Esophagus muscularis mucosa (tissue), 4 donors: ENCODE measurements around the gene OVCA2. TPM values are rescaled to one million over a fixed set of nuclear protein-coding genes. Genes with fewer than 3 reads are reported as not detected.
A peak's percentile ranks its signal among the peaks of the same experiment; 100 is the strongest.

Experiments
- DNase-seq: peaks from one replicate; pipeline ENCODE4 v3.0.0-alpha.2; 2017; ENCODE audit errors: extremely low spot score
- H3K27ac ChIP-seq, 4 donors: fragments of 200-600 bp; sonication (generic); replicated peaks in 1 of 4; 1 replicate in 3 of 4; 2 replicates in 1 of 4; pipeline ENCODE4 v1.5.1; 2016 to 2019; ENCODE audit warnings: mild to moderate bottlenecking in 1 of 4
- H3K27me3 ChIP-seq, 4 donors: fragments of 200-600 bp; sonication (generic); one replicate each; pipeline versions ENCODE4 v1.5.1 to v1.6.0; 2016 to 2019
- H3K36me3 ChIP-seq, 4 donors: fragments of 200-600 bp; sonication (generic); one replicate each; pipeline ENCODE4 v1.5.1; 2016 to 2019
- H3K4me1 ChIP-seq, 4 donors: fragments of 200-600 bp; sonication (generic); one replicate each; pipeline ENCODE4 v1.5.1; 2016 to 2019
- H3K4me3 ChIP-seq, 4 donors: fragments of 200-600 bp; sonication (generic); 1 replicate in 2 of 4; 2 replicates in 2 of 4; pipeline ENCODE4 v1.5.1; 2016 to 2019; ENCODE audit warnings: mild to moderate bottlenecking in 4 of 4, moderate library complexity in 1 of 4
- H3K9me3 ChIP-seq, 4 donors: fragments of 200-600 bp; sonication (generic); 1 replicate in 3 of 4; 2 replicates in 1 of 4; pipeline ENCODE4 v1.5.1; 2016 to 2019
- CTCF ChIP-seq, 3 experiments: fragments of 200-600 bp in 2 of 3; fragments of 450-650 bp in 1 of 3; sonication (generic) in 2 of 3; IDR thresholded peaks; one replicate each; pipeline ENCODE4 v1.5.1; 2017 to 2019; ENCODE audit warnings: antibody characterized with exemption in 3 of 3, mild to moderate bottlenecking in 2 of 3, moderate library complexity in 1 of 3
- EP300 ChIP-seq: sonication (generic); formaldehyde crosslinking; IDR thresholded peaks from one replicate; pipeline ENCODE4 v1.6.1; 2017; ENCODE audit warnings: antibody characterized with exemption
- POLR2A ChIP-seq: fragments of 450-650 bp; IDR thresholded peaks from one replicate; pipeline ENCODE4 v1.6.1; 2017; ENCODE audit warnings: antibody characterized with exemption, moderate library complexity, mild to moderate bottlenecking, low read depth
- POLR2AphosphoS5 ChIP-seq, 2 donors: sonication (generic); formaldehyde crosslinking; IDR thresholded peaks; one replicate each; pipeline ENCODE4 v1.6.1; 2017; ENCODE audit warnings: antibody characterized with exemption in 2 of 2
- WGBS: methylation state at CpG from one replicate; pipeline ENCODE4 v1.1.5; 2018; 5-methylcytosine and 5-hydroxymethylcytosine counted together
- intact Hi-C: fragments of 100-400 bp; cut with DNase I; formaldehyde crosslinking; loops from one replicate; pipeline ENCODE4 v1.15.1; 2023
- total RNA-seq, 4 donors: library from RNA; depleted of rRNA; stranded (reverse); fragments of >200 nt; gene quantifications; one replicate each; pipeline versions ENCODE4 v1.1.0 to v1.2.1, GENCODE V29; 2016

OVCA2 gene
- total RNA-seq, 4 donors from 2014 or later, result 34.9 to 38.9 (median 38.0) TPM

DNA sequence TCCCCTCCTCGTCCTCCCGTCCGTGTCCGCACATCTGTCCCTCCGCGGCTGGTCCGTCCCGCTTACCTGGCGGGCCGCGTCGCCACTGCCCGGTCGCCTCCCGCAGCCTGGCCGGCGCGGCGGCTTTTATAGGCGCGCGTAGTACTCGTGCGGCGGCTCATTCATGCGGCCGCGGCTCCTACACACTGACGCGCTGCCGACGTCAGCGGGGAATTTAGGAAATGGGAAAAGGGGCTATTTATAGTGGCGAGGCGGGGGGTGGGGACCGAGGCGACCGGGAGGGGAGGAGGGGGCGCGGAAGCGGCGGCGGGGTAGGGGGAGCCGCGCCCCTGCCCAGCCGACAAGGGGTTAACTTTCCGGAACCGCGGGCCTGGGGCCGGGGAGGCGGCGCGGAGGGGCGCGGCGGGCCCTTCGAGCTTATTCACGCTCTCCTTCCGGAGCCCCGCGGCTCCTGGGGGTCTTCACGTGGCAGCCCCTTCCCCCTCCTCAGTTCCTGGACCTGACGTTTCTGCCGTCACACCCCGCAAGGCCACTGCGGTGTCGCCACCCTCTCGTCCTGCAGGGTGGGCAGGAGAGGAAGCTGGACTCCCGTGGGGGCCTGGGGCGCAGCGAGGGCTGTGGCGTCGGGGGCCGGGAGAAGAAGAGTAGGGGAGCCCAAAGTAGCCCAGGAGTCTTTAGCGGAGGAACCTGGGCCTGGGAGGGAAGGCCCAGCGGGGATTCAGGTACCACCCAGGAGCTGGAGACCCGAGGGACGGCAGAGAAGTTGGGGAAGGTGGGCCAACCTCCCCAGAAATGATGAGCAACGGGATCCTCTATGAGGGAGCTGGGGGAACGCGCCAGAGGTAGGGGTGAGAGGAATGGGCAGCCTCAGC, 9.5 kb downstream of the OVCA2 start:
- Histone ChIP-seq H3K9me3 (no peaks in the 10 kb centered on the region), H3K36me3 (no peaks in the 10 kb centered on the region), H3K27ac (peak overlapping the region; percentile 23 to 72 (median 64)), H3K4me1 (peaks cover 54 to 64% (median 60%) of the 10 kb centered on the region in 4 donors), H3K4me3 (peak overlapping the region; percentile 76 to 95 (median 78)), H3K27me3 (peaks cover 0 to 43% (median 0%) of the 10 kb centered on the region in 4 donors)
- TF ChIP-seq EP300 (no peak), POLR2AphosphoS5 (IDR thresholded peaks at IDR 0.05) (peak in 1 of 2 donors; percentile 38), CTCF (IDR thresholded peaks at IDR 0.05) (no peak)
- DNase-seq, result no peak
- 21% methylated on average over 39 of the region's 81 CpGs for WGBS
- intact Hi-C loops, result loop anchor here (5.0 kb wide), 1 partner anchor 301 kb away; no protein-coding TSS in a partner anchor

DNA sequence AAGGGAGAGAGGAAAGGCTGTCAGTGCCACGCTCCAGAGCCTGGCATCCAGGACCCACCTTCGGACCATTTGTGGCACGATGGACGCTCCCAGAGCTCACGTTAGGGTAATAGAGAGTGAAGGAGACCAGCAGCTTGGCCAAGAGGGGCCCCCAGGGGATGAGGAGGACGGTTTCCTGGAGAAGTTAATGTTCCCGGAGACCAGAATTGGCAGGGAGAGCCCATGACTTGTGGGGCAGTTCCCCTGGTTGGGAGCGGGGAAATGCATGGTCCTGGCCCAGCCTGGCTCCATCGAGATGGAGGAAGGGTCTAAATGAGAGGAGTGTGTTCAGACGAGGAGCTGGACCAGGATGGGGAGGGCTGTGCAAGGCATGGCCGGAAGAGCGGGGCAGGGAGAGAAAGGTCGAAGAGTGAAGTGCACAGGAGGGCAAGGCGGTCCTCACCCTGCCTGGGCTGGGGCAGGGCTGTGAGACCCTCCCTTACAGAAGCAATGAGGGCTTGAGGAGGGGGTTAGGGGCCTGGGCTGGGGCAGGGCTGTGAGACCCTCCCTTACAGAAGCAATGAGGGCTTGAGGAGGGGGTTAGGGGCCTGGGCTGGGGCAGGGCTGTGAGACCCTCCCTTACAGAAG, 10.2 kb downstream of the OVCA2 start:
- peaks cover 55 to 71% (median 67%) of the 10 kb centered on the region in 4 donors for H3K4me1 ChIP-seq
- no peak for DNase-seq
- peaks cover 0 to 43% (median 0%) of the 10 kb centered on the region in 4 donors for H3K27me3 ChIP-seq
- intact Hi-C loops, result loop anchor here (5.0 kb wide), 1 partner anchor 300 kb away; no protein-coding TSS in a partner anchor
- H3K9me3 ChIP-seq, result no peaks in the 10 kb centered on the region
- H3K27ac ChIP-seq, result peak overlapping the region in 3 of 4 donors; percentile 62 to 72 (median 67)
- TF ChIP-seq POLR2AphosphoS5 (IDR thresholded peaks at IDR 0.05) (no peak), POLR2A (no peak), CTCF (IDR thresholded peaks at IDR 0.05) (no peak), EP300 (no peak)
- no peak overlapping the region for H3K4me3 ChIP-seq
- WGBS, result 70% methylated on average over 14 of the region's 14 CpGs
- H3K36me3 ChIP-seq, result peaks cover 0 to 2% (median 0%) of the 10 kb centered on the region in 4 donors

DNA sequence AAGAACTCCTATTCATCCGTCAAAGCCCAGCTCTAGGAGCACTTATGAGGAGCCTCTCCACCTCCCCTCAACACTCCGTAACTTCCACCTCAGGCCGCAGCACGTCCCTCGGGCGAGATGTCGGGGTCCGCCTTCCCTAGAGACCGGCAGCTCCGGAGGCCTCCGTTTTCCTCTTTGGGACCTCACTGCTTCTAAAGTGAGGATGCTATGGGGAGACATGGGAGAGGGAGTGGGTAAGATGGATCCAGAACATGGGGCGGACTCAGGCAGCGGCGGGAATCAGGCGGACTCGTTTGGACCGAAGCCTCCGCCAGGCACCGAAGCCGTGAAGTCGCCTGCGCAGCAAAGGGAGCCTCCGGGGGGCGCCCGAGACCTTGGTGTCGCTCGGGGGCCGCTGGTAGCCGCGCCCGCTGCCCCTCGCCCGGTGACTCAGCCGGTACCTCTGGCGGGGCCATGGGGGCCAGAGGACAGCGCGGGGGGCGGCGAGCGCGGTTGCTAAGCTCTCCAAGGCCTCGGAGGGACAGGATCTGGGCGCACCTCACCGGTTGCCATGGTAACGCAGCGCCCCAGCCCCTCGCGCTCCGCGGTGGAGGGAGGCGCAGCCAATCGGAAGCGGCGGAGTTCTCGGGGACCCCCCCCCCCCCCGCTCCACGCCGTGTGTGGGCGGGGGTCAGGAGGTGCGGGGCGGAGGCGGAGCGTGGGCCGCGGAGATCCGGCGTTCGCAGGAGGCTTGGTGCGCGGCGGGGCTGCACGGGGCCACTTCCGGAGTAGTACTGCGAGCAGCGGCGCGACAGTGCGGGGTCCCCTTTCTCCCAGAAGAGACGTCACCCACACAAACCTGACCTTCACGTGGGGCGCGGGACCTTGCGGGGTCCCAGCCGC, 11.8 kb downstream of the OVCA2 start:
- TF ChIP-seq POLR2AphosphoS5 (IDR thresholded peaks at IDR 0.05) (peak; percentile 34 to 53), CTCF (IDR thresholded peaks at IDR 0.05) (peak; percentile 65 to 74 (median 72)), POLR2A (no peak), EP300 (no peak)
- Histone ChIP-seq H3K27me3 (peaks cover 0 to 43% (median 0%) of the 10 kb centered on the region in 4 donors), H3K27ac (peak overlapping the region; percentile 90 to 97 (median 92)), H3K36me3 (peaks cover 0 to 17% (median 5%) of the 10 kb centered on the region in 4 donors), H3K9me3 (no peaks in the 10 kb centered on the region), H3K4me3 (peak overlapping the region; percentile 66 to 84 (median 72)), H3K4me1 (peaks cover 53 to 86% (median 81%) of the 10 kb centered on the region in 4 donors)
- 42% methylated on average over 11 of the region's 84 CpGs for WGBS
- peak; percentile 95 for DNase-seq
- intact Hi-C loops, result loop anchor here (1.0 to 5.0 kb wide), 2 partner anchors 191 to 299 kb away; no protein-coding TSS in a partner anchor

DNA sequence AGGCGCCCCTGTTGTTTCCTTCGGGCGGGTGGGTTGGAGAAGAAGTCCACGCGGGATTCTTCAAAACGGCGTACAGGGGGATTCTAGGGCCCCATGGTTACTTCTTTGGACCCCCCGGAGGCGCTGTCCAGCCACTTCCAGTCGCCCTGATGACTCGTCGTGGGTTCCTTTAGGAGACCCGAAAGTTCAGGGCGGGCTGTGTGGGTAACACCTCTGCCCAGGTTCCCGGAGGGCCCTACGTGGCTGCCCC, 12.4 kb downstream of the OVCA2 start:
- Histone ChIP-seq H3K27ac (peak overlapping the region; percentile 90 to 97 (median 92)), H3K27me3 (peaks cover 0 to 43% (median 0%) of the 10 kb centered on the region in 4 donors)

More for the DNA sequence above, 12.4 kb downstream of the OVCA2 start:
- H3K4me1 ChIP-seq, result peaks cover 53 to 86% (median 81%) of the 10 kb centered on the region in 4 donors
- TF ChIP-seq EP300, result no peak
- TF ChIP-seq POLR2A, result no peak
- TF ChIP-seq POLR2AphosphoS5 (IDR thresholded peaks at IDR 0.05), result no peak
- TF ChIP-seq CTCF (IDR thresholded peaks at IDR 0.05), result no peak
- intact Hi-C loops, result loop anchor here (5.0 kb wide), 1 partner anchor 298 kb away; no protein-coding TSS in a partner anchor
- peak overlapping the region; percentile 66 to 84 (median 72) for H3K4me3 ChIP-seq
- WGBS, result 3% methylated on average over 6 of the region's 16 CpGs
- no peak for DNase-seq
- H3K9me3 ChIP-seq, result no peaks in the 10 kb centered on the region
- peaks cover 0 to 20% (median 5%) of the 10 kb centered on the region in 4 donors for H3K36me3 ChIP-seq
